Measurements from ENCODE around the gene NFRKB. TPM values are rescaled to one million over a fixed set of nuclear protein-coding genes. Genes with fewer than 3 reads are reported as not detected.
"Not testable (repeated sequence)": the region's sequence is repeated elsewhere in the genome, so short reads cannot be mapped to it uniquely, and the experiment has no call there.

The NFRKB gene
- total RNA-seq, 2 donors from 2014 or later, result 12.3 to 16.2 TPM

GRCh38 chr11:129880311-129880710, 15.1 kb downstream of the NFRKB start:
- H3K27ac ChIP-seq, result no peak overlapping the region
- no peaks in the 10 kb centered on the region for H3K27me3 ChIP-seq
- TF ChIP-seq CTCF (IDR thresholded peaks at IDR 0.05), result no peak
- no peak overlapping the region for H3K4me3 ChIP-seq
- peaks cover 97% of the 10 kb centered on the region for H3K36me3 ChIP-seq
- no peaks in the 10 kb centered on the region for H3K4me1 ChIP-seq
- DNase-seq (ENCODE audit: low spot score), result no peak
- H3K9me3 ChIP-seq, result no peaks in the 10 kb centered on the region

GRCh38 chr11:129871914-129872313, 23.5 kb downstream of the NFRKB start:
- DNase-seq (ENCODE audit: low spot score), result no peak
- H3K9me3 ChIP-seq, result no peaks in the 10 kb centered on the region
- H3K27me3 ChIP-seq, result no peaks in the 10 kb centered on the region
- no peak overlapping the region for H3K4me3 ChIP-seq
- no peak for TF ChIP-seq CTCF (IDR thresholded peaks at IDR 0.05)
- H3K27ac ChIP-seq, result no peak overlapping the region
- H3K4me1 ChIP-seq, result no peaks in the 10 kb centered on the region
- peaks cover 88% of the 10 kb centered on the region for H3K36me3 ChIP-seq

GRCh38 chr11:129868626-129869025, 26.8 kb downstream of the NFRKB start:
- not testable (repeated sequence) for DNase-seq (ENCODE audit: low spot score); H3K9me3 ChIP-seq; H3K4me3 ChIP-seq; H3K27me3 ChIP-seq; H3K4me1 ChIP-seq; H3K27ac ChIP-seq
- H3K36me3 ChIP-seq, result peaks cover 80% of the 10 kb centered on the region

GRCh38 chr11:129866311-129866710, 29.1 kb downstream of the NFRKB start:
- DNase-seq (ENCODE audit: low spot score), result no peak
- TF ChIP-seq CTCF (IDR thresholded peaks at IDR 0.05), result no peak
- no peaks in the 10 kb centered on the region for H3K9me3 ChIP-seq

GRCh38 chr11:129865701-129866100, 29.7 kb downstream of the NFRKB start:
- peaks cover 59% of the 10 kb centered on the region for H3K36me3 ChIP-seq

More at GRCh38 chr11:129866311-129866710, 29.1 kb downstream of the NFRKB start:
- peaks cover 0 to 12% of the 10 kb centered on the region in 2 donors for H3K4me1 ChIP-seq
- H3K4me3 ChIP-seq, result no peak overlapping the region
- H3K27ac ChIP-seq, result no peak overlapping the region
- no peaks in the 10 kb centered on the region for H3K27me3 ChIP-seq
- peaks cover 65% of the 10 kb centered on the region for H3K36me3 ChIP-seq

GRCh38 chr11:129864811-129865210, 30.6 kb downstream of the NFRKB start:
- H3K27ac ChIP-seq, result no peak overlapping the region
- H3K36me3 ChIP-seq, result peaks cover 50% of the 10 kb centered on the region
- DNase-seq (ENCODE audit: low spot score), result no peak
- H3K9me3 ChIP-seq, result no peaks in the 10 kb centered on the region
- H3K27me3 ChIP-seq, result no peaks in the 10 kb centered on the region
- TF ChIP-seq CTCF (IDR thresholded peaks at IDR 0.05), result no peak
- peaks cover 0 to 14% of the 10 kb centered on the region in 2 donors for H3K4me1 ChIP-seq
- no peak overlapping the region for H3K4me3 ChIP-seq

More at GRCh38 chr11:129865701-129866100, 29.7 kb downstream of the NFRKB start:
- no peaks in the 10 kb centered on the region for H3K27me3 ChIP-seq
- H3K4me3 ChIP-seq, result no peak overlapping the region
- no peak for TF ChIP-seq CTCF (IDR thresholded peaks at IDR 0.05)
- peaks cover 0 to 14% of the 10 kb centered on the region in 2 donors for H3K4me1 ChIP-seq
- H3K9me3 ChIP-seq, result no peaks in the 10 kb centered on the region
- no peak for DNase-seq (ENCODE audit: low spot score)
- H3K27ac ChIP-seq, result no peak overlapping the region

Data from right atrium auricular region (tissue), 2 donors.